ENCODE data around the gene CLEC4C. TPM values are rescaled to one million over a fixed set of nuclear protein-coding genes. Genes with fewer than 3 reads are reported as not detected.

Gene CLEC4C
- total and polyA plus RNA-seq, 2 of the 4 experiments (the other 2 are of a cell fraction) = not detected

GRCh38 chr12:7787574-7788293 lies 40.6 kb upstream of the CLEC4C start:
- CTCF ChIA-PET = interaction anchor here (0.6 kb wide), 1 partner anchor 423 kb away, joined by 5 read pairs; no protein-coding TSS in a partner anchor
- Histone ChIP-seq H3K79me1 (ENCODE audit: low read depth in 1 of 2, low read length in 2 of 2) (no peaks in the 10 kb centered on the region), H3K23ac (ENCODE audit: low read depth, low read length) (no peak overlapping the region), H3K4me2 (ENCODE audit: low read depth, low read length) (no peak overlapping the region), H4K8ac (ENCODE audit: low read depth in 2 of 2, low read length in 2 of 2) (no peak overlapping the region), H3K4me1 (ENCODE audit: control insufficient read depth, insufficient read depth, low read length) (no peaks in the 10 kb centered on the region), H3K4me3 (ENCODE audit: insufficient read depth, low read depth, low read length) (no peak overlapping the region), H3K9me3 (ENCODE audit: control insufficient read depth, insufficient read depth, low read length) (no peaks in the 10 kb centered on the region), H4K20me1 (ENCODE audit: insufficient read depth, low read length) (no peaks in the 10 kb centered on the region), H3K18ac (ENCODE audit: low read depth, low read length) (no peak overlapping the region), H2BK15ac (ENCODE audit: low read depth, low read length) (no peak overlapping the region), H3K56ac (ENCODE audit: extremely low read depth, insufficient read depth, low read length) (no peak overlapping the region), H3K14ac (replicated peaks; ENCODE audit: low read depth, low read length) (no peak overlapping the region), H2BK5ac (ENCODE audit: low read depth, low read length, poor library complexity, severe bottlenecking) (no peak overlapping the region), H3K9ac (ENCODE audit: low read depth, low read length) (no peak overlapping the region), H3K27ac (ENCODE audit: insufficient read depth, low read length) (no peak overlapping the region), H2BK20ac (ENCODE audit: low read depth, low read length) (no peak overlapping the region), H3K4ac (ENCODE audit: low read depth, low read length) (no peak overlapping the region), H2AFZ (replicated peaks; ENCODE audit: low read length, poor library complexity) (no peak overlapping the region), H2BK120ac (ENCODE audit: low read depth, low read length) (no peak overlapping the region), H2AK9ac (replicated peaks; ENCODE audit: low read depth, low read length, poor library complexity) (no peak overlapping the region), H3K9me1 (ENCODE audit: insufficient read depth, low read length) (no peaks in the 10 kb centered on the region), H2AK5ac (ENCODE audit: low read depth, low read length) (no peak overlapping the region), H4K91ac (ENCODE audit: insufficient read depth, low read depth, low read length) (no peak overlapping the region), H3K27me3 (ENCODE audit: control insufficient read depth, insufficient read depth, low read length) (peaks cover 7% of the 10 kb centered on the region), H3K36me3 (ENCODE audit: control insufficient read depth, insufficient read depth, low read length) (no peaks in the 10 kb centered on the region), H4K5ac (ENCODE audit: low read depth, low read length) (no peak overlapping the region)
- dilution Hi-C loops (cut with HindIII; ENCODE audit: low sequenced_read_pairs, unreplicated experiment) = no loop called here
- DNase-seq (no peak), ATAC-seq (ENCODE audit: low read depth) (no peak)
- BruUV-seq (replicated peaks) = no TSS peak
- WGBS, 2 experiments (ENCODE audit: extremely low coverage in 2 of 2, insufficient read length in 1 of 2) = 20% methylated on average over 1 of the region's 13 CpGs; no CpG with 5 or more reads in 1 of the 2 experiments
- POLR2A ChIA-PET (ENCODE audit: unreplicated experiment) = no interaction called here
- in situ Hi-C loops (cut with MboI; ENCODE audit: low sequenced_read_pairs) = no loop called here
- TF ChIP-seq SMC3 (IDR thresholded peaks at IDR 0.05; ENCODE audit: low read depth, low read length) = no peak
- intact Hi-C loops (cut with micrococcal nuclease) = no loop called here

All from IMR-90 (cell line).